H9 (cell line): ENCODE data around the gene KAZN. TPM values are rescaled to one million over a fixed set of nuclear protein-coding genes. Genes with fewer than 3 reads are reported as not detected.

Experiments
- DNase-seq: peaks from one replicate; pipeline ENCODE4 v3.0.0-alpha.2; 2017
- H2AFZ ChIP-seq: one replicate; pipeline ENCODE4 v1.6.1; 2013; ENCODE audit warnings: mild to moderate bottlenecking, low read length, control low read depth, moderate library complexity
- H2AK5ac ChIP-seq: 2 replicates; pipeline ENCODE4 v1.6.1; 2013; ENCODE audit warnings: low read length, control low read depth, mixed read lengths; ENCODE audit not compliant: insufficient read length
- H2BK120ac ChIP-seq: one replicate; pipeline ENCODE4 v1.6.1; 2013; ENCODE audit warnings: low read depth, mild to moderate bottlenecking, low read length, control low read depth, inconsistent platforms; ENCODE audit not compliant: poor library complexity, severe bottlenecking
- H2BK12ac ChIP-seq: 2 replicates; pipeline ENCODE4 v1.6.1; 2013; ENCODE audit warnings: low read length, control low read depth, mixed read lengths, low read depth; ENCODE audit not compliant: insufficient read length
- H2BK15ac ChIP-seq: 2 replicates; pipeline ENCODE4 v1.6.1; 2013; ENCODE audit warnings: low read depth, low read length, control low read depth
- H2BK20ac ChIP-seq: one replicate; pipeline ENCODE4 v1.6.1; 2013; ENCODE audit warnings: low read depth, mild to moderate bottlenecking, low read length, control low read depth, inconsistent platforms; ENCODE audit not compliant: poor library complexity, severe bottlenecking
- H2BK5ac ChIP-seq: 2 replicates; pipeline ENCODE4 v1.6.1; 2013; ENCODE audit warnings: low read length, control low read depth, mixed read lengths; ENCODE audit not compliant: insufficient read length
- H3K14ac ChIP-seq: 2 replicates; pipeline ENCODE4 v1.6.1; 2013; ENCODE audit warnings: low read length, control low read depth; ENCODE audit not compliant: insufficient read depth
- H3K18ac ChIP-seq: 2 replicates; pipeline ENCODE4 v1.6.1; 2013; ENCODE audit warnings: low read depth, mild to moderate bottlenecking, mixed read lengths, low read length, control low read depth; ENCODE audit not compliant: insufficient read length
- H3K23ac ChIP-seq: 2 replicates; pipeline ENCODE4 v1.6.1; 2013; ENCODE audit warnings: low read length, control low read depth, mixed read lengths, low read depth; ENCODE audit not compliant: insufficient read length
- H3K23me2 ChIP-seq: 2 replicates; pipeline ENCODE4 v1.6.1; 2013; ENCODE audit warnings: low read depth, mild to moderate bottlenecking, mixed read lengths, low read length, control low read depth; ENCODE audit not compliant: insufficient read length, poor library complexity, severe bottlenecking
- H3K27ac ChIP-seq: 2 replicates; pipeline ENCODE4 v1.5.1; 2013; ENCODE audit warnings: low read length, control low read depth, mixed read lengths, low read depth; ENCODE audit not compliant: insufficient read length
- H3K27me3 ChIP-seq: 2 replicates; pipeline ENCODE4 v1.6.1; 2013; ENCODE audit warnings: low read length, control low read depth, inconsistent platforms; ENCODE audit not compliant: insufficient read depth
- H3K4ac ChIP-seq: 2 replicates; pipeline ENCODE4 v1.6.1; 2013; ENCODE audit warnings: low read depth, mild to moderate bottlenecking, control low read depth, inconsistent platforms, low read length, moderate library complexity
- H3K4me1 ChIP-seq: 2 replicates; pipeline ENCODE4 v1.6.1; 2013; ENCODE audit warnings: low read length, control low read depth, inconsistent platforms; ENCODE audit not compliant: insufficient read depth
- H3K4me2 ChIP-seq: 2 replicates; pipeline ENCODE4 v1.6.1; 2013; ENCODE audit warnings: low read length, control low read depth, mixed read lengths; ENCODE audit not compliant: insufficient read length, insufficient read depth
- H3K56ac ChIP-seq: 2 replicates; pipeline ENCODE4 v1.6.1; 2013; ENCODE audit warnings: low read depth, mild to moderate bottlenecking, mixed read lengths, low read length, control low read depth; ENCODE audit not compliant: insufficient read length
- H3K79me1 ChIP-seq: 2 replicates; pipeline ENCODE4 v1.6.1; 2013; ENCODE audit warnings: low read depth, mild to moderate bottlenecking, moderate library complexity, low read length, control low read depth, inconsistent platforms; ENCODE audit not compliant: insufficient read depth, poor library complexity, severe bottlenecking
- H3K79me2 ChIP-seq: 2 replicates; pipeline ENCODE4 v1.6.1; 2013; ENCODE audit warnings: low read length, control low read depth, inconsistent platforms; ENCODE audit not compliant: insufficient read depth
- H3K9ac ChIP-seq: 2 replicates; pipeline ENCODE4 v1.6.1; 2013; ENCODE audit warnings: low read length, control low read depth, mixed read lengths; ENCODE audit not compliant: insufficient read length; ENCODE audit errors: extremely low read depth
- H3K9me3 ChIP-seq: one replicate; pipeline ENCODE4 v1.6.1; 2013; ENCODE audit warnings: low read depth, low read length, inconsistent platforms; ENCODE audit not compliant: control insufficient read depth
- H3T11ph ChIP-seq: one replicate; pipeline ENCODE4 v1.6.1; 2013; ENCODE audit warnings: mild to moderate bottlenecking, low read length, control low read depth, inconsistent platforms
- H4K20me1 ChIP-seq: one replicate; pipeline ENCODE4 v1.6.1; 2013; ENCODE audit not compliant: control insufficient read depth, insufficient read length, insufficient read depth
- H4K5ac ChIP-seq: 2 replicates; pipeline ENCODE4 v1.6.1; 2013; ENCODE audit warnings: low read depth, mild to moderate bottlenecking, mixed read lengths, low read length, control low read depth; ENCODE audit not compliant: insufficient read length
- H4K8ac ChIP-seq: replicated peaks from 2 replicates; pipeline ENCODE4 v1.6.1; 2013; ENCODE audit warnings: low read length, control low read depth, mixed read lengths, low read depth; ENCODE audit not compliant: insufficient read length
- H4K91ac ChIP-seq: 2 replicates; pipeline ENCODE4 v1.6.1; 2013; ENCODE audit warnings: low read depth, mild to moderate bottlenecking, moderate library complexity, mixed read lengths, low read length, control low read depth; ENCODE audit not compliant: insufficient read length
- H3K27ac Mint-ChIP-seq, 3 experiments: 2 replicates in 2 of 3; 3 replicates in 1 of 3; pipeline ENCODE4 v1.8.0; 2020 to 2021; ENCODE audit warnings: mixed read lengths in 3 of 3, mild to moderate bottlenecking in 1 of 3, moderate library complexity in 1 of 3
- H3K27me3 Mint-ChIP-seq: 2 replicates; pipeline ENCODE4 v1.8.0; 2021; ENCODE audit warnings: low read depth, mild to moderate bottlenecking, moderate library complexity, mixed read lengths
- H3K36me3 Mint-ChIP-seq, 3 experiments: 2 replicates in 2 of 3; 3 replicates in 1 of 3; pipeline ENCODE4 v1.8.0; 2020 to 2021; ENCODE audit warnings: low read depth in 3 of 3, mixed read lengths in 3 of 3; ENCODE audit not compliant: insufficient read depth in 1 of 3
- H3K4me1 Mint-ChIP-seq, 2 experiments: 2 replicates each; pipeline ENCODE4 v1.8.0; 2020; ENCODE audit warnings: mixed read lengths in 2 of 2
- H3K4me3 Mint-ChIP-seq, 2 experiments: 2 replicates in 1 of 2; 3 replicates in 1 of 2; pipeline ENCODE4 v1.8.0; 2020 to 2021; ENCODE audit warnings: mild to moderate bottlenecking in 2 of 2, mixed read lengths in 2 of 2, moderate library complexity in 1 of 2
- H3K9me3 Mint-ChIP-seq, 2 experiments: 2 replicates in 1 of 2; 3 replicates in 1 of 2; pipeline ENCODE4 v1.8.0; 2020; ENCODE audit warnings: mild to moderate bottlenecking in 2 of 2, mixed read lengths in 2 of 2, moderate library complexity in 1 of 2
- CTCF ChIP-seq: fragments of 200-600 bp; sonication (generic); conservative IDR thresholded peaks from 3 replicates; pipeline ENCODE4 v1.8.0; 2021; ENCODE audit warnings: antibody characterized with exemption, mild to moderate bottlenecking
- WGBS: extraction: QIAGEN DNeasy Blood & Tissue Kit; methylation state at CpG from one replicate; pipeline ENCODE4 v1.1.7; 2013; ENCODE audit warnings: missing lambda C conversion rate, low lambda C conversion rate, mixed read lengths; ENCODE audit not compliant: insufficient read length; ENCODE audit errors: extremely low coverage; 5-methylcytosine and 5-hydroxymethylcytosine counted together
- total RNA-seq: library from RNA; stranded (reverse); gene quantifications from 2 replicates; pipeline ENCODE4 v1.2.1, GENCODE V29; 2021

The KAZN gene
- total RNA-seq, 1 experiment from 2014 or later, result 7.6 TPM

GRCh38 chr1:15155191-15155590 lies 556.7 kb downstream of the KAZN start:
- Histone ChIP-seq H3K18ac (no peak overlapping the region), H2AFZ (no peak overlapping the region), H3T11ph (no peak overlapping the region), H2BK120ac (no peak overlapping the region), H3K4ac (no peak overlapping the region), H4K5ac (no peak overlapping the region), H3K79me1 (no peaks in the 10 kb centered on the region), H4K91ac (no peak overlapping the region), H2BK12ac (no peak overlapping the region), H2BK20ac (no peak overlapping the region), H3K9ac (no peak overlapping the region), H3K23me2 (peaks cover 21% of the 10 kb centered on the region), H3K27me3 (no peaks in the 10 kb centered on the region; the same call in 1 of the 2 replicates), H3K9me3 (no peaks in the 10 kb centered on the region), H2BK15ac (no peak overlapping the region), H4K8ac (no peak overlapping the region), H3K4me1 (no peaks in the 10 kb centered on the region), H2BK5ac (no peak overlapping the region), H3K79me2 (no peaks in the 10 kb centered on the region), H3K4me2 (peak overlapping the region; percentile 76), H2AK5ac (no peak overlapping the region), H3K27ac (no peak overlapping the region), H3K56ac (no peak overlapping the region), H4K20me1 (no peaks in the 10 kb centered on the region), H3K14ac (no peak overlapping the region), H3K23ac (no peak overlapping the region)
- Mint-ChIP-seq H3K9me3 (peaks cover 0 to 5% of the 10 kb centered on the region in 2 experiments; a peak in 2 of 5 replicates), H3K36me3 (peaks cover 0 to 4% (median 3%) of the 10 kb centered on the region in 3 experiments; a peak in 2 of 7 replicates), H3K4me3 (peak overlapping the region in 1 of 2 experiments; percentile 90; a peak in 3 of 5 replicates), H3K27ac (peak overlapping the region in 1 of 3 experiments; percentile 82; a peak in 2 of 7 replicates), H3K4me1 (peaks cover 37 to 52% of the 10 kb centered on the region in 2 experiments), H3K27me3 (peaks cover 38% of the 10 kb centered on the region)
- no peak for TF ChIP-seq CTCF
- no peak for DNase-seq
- WGBS, result no CpG with 5 or more reads among the region's 5 CpGs
